ENCODE results near the gene CA9. TPM values are rescaled to one million over a fixed set of nuclear protein-coding genes. Genes with fewer than 3 reads are reported as not detected.

CA9 gene
- total RNA-seq, 1 donor from 2014 or later, result 6.8 TPM

GRCh38 chr9:35716230-35716629 lies 42.5 kb downstream of the CA9 start:
- DNase-seq (ENCODE audit: low read depth), result no peak

GRCh38 chr9:35717132-35717870 lies 43.6 kb downstream of the CA9 start:
- DNase-seq (ENCODE audit: low read depth), result no peak

GRCh38 chr9:35718721-35719511 lies 45.2 kb downstream of the CA9 start:
- no peak for DNase-seq (ENCODE audit: low read depth)

- no peak for DNase-seq (ENCODE audit: low read depth)
Measured at GRCh38 chr9:35719546-35719945, 45.8 kb downstream of the CA9 start.

GRCh38 chr9:35723426-35723825 lies 49.7 kb downstream of the CA9 start:
- no peak for DNase-seq (ENCODE audit: low read depth)

- DNase-seq (ENCODE audit: low read depth), result no peak
Measured at GRCh38 chr9:35723908-35724307, 50.2 kb downstream of the CA9 start.

GRCh38 chr9:35725362-35725761 lies 51.6 kb downstream of the CA9 start:
- DNase-seq (ENCODE audit: low read depth), result no peak

- DNase-seq (ENCODE audit: low read depth), result peak; percentile 74
Measured at GRCh38 chr9:35726931-35727330, 53.2 kb downstream of the CA9 start.

- DNase-seq (ENCODE audit: low read depth), result no peak
Measured at GRCh38 chr9:35727676-35728040, 53.9 kb downstream of the CA9 start.

- DNase-seq (ENCODE audit: low read depth), result peak; percentile 92
Measured at GRCh38 chr9:35728041-35728971, 54.6 kb downstream of the CA9 start.

- no peak for DNase-seq (ENCODE audit: low read depth)
Measured at GRCh38 chr9:35729101-35729500, 55.4 kb downstream of the CA9 start.

- DNase-seq (ENCODE audit: low read depth), result peak; percentile 71
Measured at GRCh38 chr9:35729700-35730485, 56.2 kb downstream of the CA9 start.

GRCh38 chr9:35730486-35730854 lies 56.7 kb downstream of the CA9 start:
- DNase-seq (ENCODE audit: low read depth), result no peak

Other genes starting within 250 kb of the CA9 start
- gene RUSC2, start 183.8 kb upstream of the CA9 start, total RNA-seq, result 20.8 and 42.4 TPM in 2 replicates
- gene TESK1, start 68.7 kb upstream of the CA9 start, total RNA-seq, result 5.6 and 10.6 TPM in 2 replicates
- 0.60 and 1.2 TPM in 2 replicates for gene CD72, start 55.5 kb upstream of the CA9 start, total RNA-seq
- gene SIT1, start 23.0 kb upstream of the CA9 start, total RNA-seq, result not detected in 2 replicates
- 5,792 and 14,792 TPM in 2 replicates for gene RMRP, start 15.9 kb upstream of the CA9 start, total RNA-seq
- 11.9 and 24.8 TPM in 2 replicates for gene CCDC107, start 15.6 kb upstream of the CA9 start, total RNA-seq
- 0.25 and 9.9 TPM in 2 replicates for gene ARHGEF39, start 8.7 kb upstream of the CA9 start, total RNA-seq
- gene TPM2, start 16.0 kb downstream of the CA9 start, total RNA-seq, result 51.4 and 124 TPM in 2 replicates
- gene TLN1, start 58.3 kb downstream of the CA9 start, total RNA-seq, result 266 and 772 TPM in 2 replicates
- 57.8 and 152 TPM in 2 replicates for gene CREB3, start 58.7 kb downstream of the CA9 start, total RNA-seq
- gene GBA2, start 75.3 kb downstream of the CA9 start, total RNA-seq, result 14.9 and 46.9 TPM in 2 replicates
- gene RGP1, start 75.4 kb downstream of the CA9 start, total RNA-seq, result 13.7 and 24.3 TPM in 2 replicates
- not detected in 2 replicates for gene MSMP, start 80.3 kb downstream of the CA9 start, total RNA-seq
- gene NPR2, start 117.7 kb downstream of the CA9 start, total RNA-seq, result 13.9 and 35.6 TPM in 2 replicates
- gene SPAG8, start 138.3 kb downstream of the CA9 start, total RNA-seq, result 0.80 TPM in 1 of 2 replicates, not detected in the other
- gene HINT2, start 141.1 kb downstream of the CA9 start, total RNA-seq, result 12.7 and 25.7 TPM in 2 replicates
- gene FAM221B, start 154.8 kb downstream of the CA9 start, total RNA-seq, result not detected in 2 replicates
- gene TMEM8B, start 155.3 kb downstream of the CA9 start, total RNA-seq, result 0.69 and 9.4 TPM in 2 replicates
- gene OR13J1, start 196.5 kb downstream of the CA9 start, total RNA-seq, result not detected in 2 replicates
- gene HRCT1, start 232.3 kb downstream of the CA9 start, total RNA-seq, result 0.45 TPM in 1 of 2 replicates, not detected in the other
- 0.17 TPM in 1 of 2 replicates, not detected in the other for gene SPAAR, start 235.6 kb downstream of the CA9 start, total RNA-seq

All from renal cortical epithelial cell (primary cell).